ENCODE results near the gene MMUT.

GRCh38 chr6:49497304-49497703 lies 34.3 kb upstream of the MMUT start:
- TF ChIP-seq CTCF (conservative IDR thresholded peaks at IDR 0.05; ENCODE audit: low read length) (no peak), EZH2phosphoT487 (IDR thresholded peaks at IDR 0.05; ENCODE audit: borderline replicate concordance, low read depth, low read length) (no peak)
